Loucy (cell line): Measurements from ENCODE around the gene DGKI.

Experiments used
- CTCF ChIP-seq: fragments of 200-600 bp; sonication (generic); conservative IDR thresholded peaks from 2 replicates; pipeline ENCODE4 v1.5.1; 2014; ENCODE audit warnings: mild to moderate bottlenecking, antibody characterized with exemption, low read length
- EZH2phosphoT487 ChIP-seq: fragments of 200-600 bp; IDR thresholded peaks from 2 replicates; pipeline ENCODE4 v1.6.1; 2018; ENCODE audit warnings: antibody characterized with exemption, mild to moderate bottlenecking, moderate library complexity, borderline replicate concordance

GRCh38 chr7:137768366-137768765, 78.4 kb downstream of the DGKI start:
- TF ChIP-seq CTCF: no peak
- no peak for TF ChIP-seq EZH2phosphoT487
